HG02571 (cell line): ENCODE results near the gene TUBG2.

Experiments
- ATAC-seq: cut with Tn5 transposase; IDR thresholded peaks from one replicate; pipeline ENCODE4 v1.9.1; 2021; ENCODE audit warnings: mild to moderate bottlenecking, moderate library complexity; ENCODE audit not compliant: unreplicated experiment

The TUBG2 gene

GRCh38 chr17:42695500-42695899 is 36.4 kb downstream of the TUBG2 start:
- ATAC-seq, result no peak

DNA sequence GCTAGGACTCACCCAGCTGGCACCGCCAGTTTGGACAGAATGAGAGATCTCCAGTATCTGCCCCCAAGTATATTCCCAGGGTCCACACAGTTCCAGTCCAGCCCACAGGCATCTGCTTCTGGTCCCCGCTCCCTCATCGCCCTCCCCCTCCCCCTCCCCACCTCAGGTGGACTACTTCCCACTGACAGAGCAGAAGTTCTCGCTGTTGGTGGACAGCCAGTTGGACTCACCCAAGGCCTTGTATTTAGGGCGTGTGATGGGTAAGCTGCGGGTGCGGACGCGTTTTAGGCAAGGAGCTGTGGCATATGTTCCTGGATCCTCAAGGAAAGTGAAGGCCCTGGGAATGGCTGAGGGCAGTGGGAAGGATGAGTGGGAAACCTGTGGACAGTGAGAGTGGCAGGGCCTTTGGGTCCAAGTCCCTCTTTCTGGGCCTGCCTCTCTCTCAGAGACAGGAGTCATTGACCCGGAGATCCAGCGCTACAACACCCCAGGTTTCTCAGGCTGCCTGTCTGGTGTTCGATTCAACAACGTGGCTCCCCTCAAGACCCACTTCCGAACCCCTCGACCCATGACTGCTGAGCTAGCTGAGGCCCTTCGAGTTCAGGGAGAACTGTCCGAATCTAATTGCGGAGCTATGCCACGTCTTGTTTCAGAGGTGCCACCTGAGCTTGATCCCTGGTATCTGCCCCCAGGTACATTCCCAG is 38.2 kb downstream of the TUBG2 start:
- ATAC-seq, result no peak

GRCh38 chr17:42698736-42699414 is 39.8 kb downstream of the TUBG2 start:
- ATAC-seq, result no peak

- ATAC-seq, result no peak
These were observed 40.3 kb downstream of the TUBG2 start for GRCh38 chr17:42699415-42699740.

GRCh38 chr17:42700586-42701289 is 41.7 kb downstream of the TUBG2 start:
- ATAC-seq, result no peak

DNA sequence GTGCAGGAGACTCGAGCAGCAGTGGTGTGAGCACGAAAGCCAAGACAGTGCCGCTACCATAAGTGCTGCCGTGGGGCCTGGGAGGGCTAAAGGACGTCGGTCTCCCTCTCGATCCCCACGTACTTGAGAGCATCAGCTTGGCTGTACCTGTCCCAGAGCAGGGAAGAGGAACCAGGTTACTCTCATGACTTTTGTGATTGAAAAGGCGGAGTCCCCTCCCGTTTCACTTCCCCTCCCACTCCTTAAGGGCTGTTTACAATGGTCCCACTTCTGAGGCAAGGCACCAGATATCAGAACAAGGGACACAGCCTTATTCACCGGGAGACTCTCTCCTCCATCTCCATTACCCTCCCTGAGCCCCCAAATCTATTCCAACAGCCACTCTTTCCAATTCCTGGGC is 43.4 kb downstream of the TUBG2 start:
- no peak for ATAC-seq

GRCh38 chr17:42704490-42704836 is 45.4 kb downstream of the TUBG2 start:
- no peak for ATAC-seq

GRCh38 chr17:42704837-42705494 is 45.9 kb downstream of the TUBG2 start:
- peak; percentile 71 for ATAC-seq

GRCh38 chr17:42706732-42707131 is 47.6 kb downstream of the TUBG2 start:
- no peak for ATAC-seq

DNA sequence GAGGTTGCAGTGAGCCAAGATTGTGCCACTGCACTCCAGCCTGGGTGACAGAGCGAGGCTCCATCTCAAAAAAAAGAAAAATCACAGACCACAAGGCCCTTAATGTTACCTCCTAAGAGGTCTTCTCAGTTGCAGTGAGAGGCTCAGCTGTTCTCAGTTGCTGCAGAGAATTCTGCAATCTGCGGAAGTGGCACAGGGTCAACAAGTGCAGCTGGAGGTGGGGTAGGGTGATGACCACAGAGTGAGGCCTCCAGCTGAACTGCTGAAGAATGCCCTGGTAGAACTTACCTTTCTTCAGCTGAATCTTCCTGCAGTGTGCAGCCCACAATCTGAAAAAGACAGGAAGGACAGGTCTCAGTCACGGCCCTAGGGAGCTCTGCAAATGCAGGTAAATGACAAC is 49.5 kb downstream of the TUBG2 start:
- no peak for ATAC-seq

DNA sequence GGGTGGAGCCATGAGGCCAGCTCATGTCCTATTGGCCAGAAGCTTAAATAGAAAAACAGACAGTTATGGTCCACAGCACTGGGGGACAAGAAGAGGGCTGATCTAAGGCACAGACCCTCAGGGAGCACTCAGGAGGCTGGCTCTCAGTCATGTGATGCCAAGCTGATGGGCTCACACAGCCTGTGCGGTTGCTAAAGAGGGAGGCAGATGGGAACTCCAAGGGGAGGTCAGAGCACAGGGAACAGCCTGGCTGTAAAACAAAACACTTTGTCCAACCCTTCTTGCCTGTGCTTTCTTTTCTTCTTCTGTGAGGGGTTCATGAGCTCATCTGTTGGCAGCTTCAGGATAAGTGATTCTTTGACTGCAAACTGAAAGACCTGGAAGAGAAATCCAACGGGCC is 50.5 kb downstream of the TUBG2 start:
- ATAC-seq, result no peak
